NCI-H1436 treated with DMSO at 0.1 percent for 48 hours (cell line): Measurements from ENCODE around the gene CYP1A1.
A peak's percentile ranks its signal among the peaks of the same experiment; 100 is the strongest.

Experiments
- DNase-seq: peaks from one replicate; lab custom pipeline; 2025; lab: John Stamatoyannopoulos, UW

Gene CYP1A1

DNA sequence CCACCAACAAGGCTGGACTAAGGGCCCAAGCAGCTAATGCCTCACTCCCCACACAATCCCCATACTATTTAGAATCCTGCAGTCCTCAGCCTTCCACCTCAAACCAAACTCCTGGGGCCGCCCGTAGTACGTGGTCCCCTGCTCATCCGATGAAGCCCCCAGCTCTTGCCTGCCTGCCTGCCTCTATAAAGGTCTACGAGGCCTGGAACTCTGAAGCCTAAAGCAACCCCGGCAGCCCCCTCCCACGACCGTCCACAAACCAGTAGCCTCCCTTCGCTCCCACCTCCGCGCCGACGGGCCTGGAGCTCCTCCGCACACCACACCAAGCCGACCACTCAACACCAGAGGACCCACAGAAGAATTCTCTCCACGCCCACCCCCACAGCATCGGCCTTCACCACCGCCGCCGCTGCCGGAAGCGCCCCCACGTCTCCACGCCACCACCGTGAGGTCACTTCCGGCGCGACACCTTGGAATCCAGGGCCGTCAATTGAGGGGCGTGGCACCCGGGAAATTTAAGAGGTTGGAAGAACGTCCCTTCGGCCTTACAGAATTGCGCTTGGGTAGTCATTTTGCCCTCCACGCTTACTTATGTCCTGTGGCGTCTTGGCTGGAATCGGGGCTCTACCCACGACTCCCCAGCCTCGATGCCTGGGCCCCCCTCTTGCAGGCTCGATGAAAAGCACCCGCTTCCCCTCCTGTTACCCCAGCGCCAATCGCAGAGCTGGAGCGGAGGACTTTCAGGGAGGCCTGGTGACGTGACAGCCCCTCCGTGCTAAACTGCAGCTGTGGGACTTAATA is 29.5 kb downstream of the CYP1A1 start, which contains the start of gene EDC3:
Gene EDC3 (minus strand): TSS at position 428 of the 801 bp plus-strand sequence. CDS start 20,900 bp downstream, outside the sequence.
- peak; percentile 0 for DNase-seq

DNA sequence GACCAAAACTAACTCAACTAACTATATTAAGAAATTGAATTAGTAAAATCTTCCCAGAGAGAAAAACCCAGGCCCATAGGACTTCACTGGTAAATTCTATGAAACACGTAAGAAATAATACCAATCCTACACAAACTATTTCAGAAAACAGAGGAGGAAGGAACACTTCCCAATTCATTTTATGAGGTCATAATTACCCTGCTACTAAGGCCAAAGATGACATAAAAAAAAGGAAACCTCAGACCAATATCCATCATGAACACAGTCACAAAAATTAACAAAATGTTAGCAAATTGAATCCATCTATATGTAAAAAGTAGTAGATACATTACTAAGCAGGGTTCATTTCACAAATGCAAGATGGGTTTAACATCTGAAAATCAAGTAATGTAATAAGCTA is 33.0 kb downstream of the CYP1A1 start:
- DNase-seq, result no peak

DNA sequence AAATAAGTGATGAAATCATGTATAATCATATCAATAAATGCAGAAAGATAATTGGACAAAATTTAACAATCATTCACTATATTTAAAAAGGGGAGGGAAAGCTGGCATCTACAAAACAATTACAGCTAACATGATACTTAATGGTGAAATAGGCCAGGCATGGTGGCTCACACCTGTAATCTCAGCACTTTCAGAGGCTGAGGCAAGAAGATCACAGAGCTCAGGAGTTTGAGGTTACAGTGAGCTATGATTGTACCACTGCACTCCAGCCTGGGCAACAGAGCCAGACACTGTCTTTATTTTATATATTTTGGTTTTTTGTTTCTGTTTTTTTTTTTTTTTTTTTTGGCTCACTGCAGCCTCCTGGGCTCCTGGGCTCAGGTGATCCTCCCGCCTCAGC is 41.6 kb downstream of the CYP1A1 start:
- no peak for DNase-seq

DNA sequence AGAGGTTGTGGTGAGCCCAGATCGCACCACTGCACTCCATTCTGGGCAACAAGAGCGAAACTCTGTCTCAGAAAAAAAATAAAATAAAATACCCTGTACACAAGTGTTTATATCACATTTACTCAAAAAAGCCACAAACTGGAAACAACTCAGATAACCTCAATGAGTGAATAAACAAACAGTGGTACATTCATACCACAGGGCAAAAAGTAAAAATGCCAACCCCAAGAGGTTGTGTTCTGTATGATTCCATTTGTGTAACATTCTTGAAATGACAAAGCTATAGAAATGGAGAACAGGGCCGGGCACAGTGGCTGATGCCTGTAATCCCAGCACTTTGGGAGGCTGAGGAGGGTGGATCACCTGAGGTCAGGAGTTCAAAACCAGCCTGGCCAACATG is 42.4 kb downstream of the CYP1A1 start:
- DNase-seq, result no peak

DNA sequence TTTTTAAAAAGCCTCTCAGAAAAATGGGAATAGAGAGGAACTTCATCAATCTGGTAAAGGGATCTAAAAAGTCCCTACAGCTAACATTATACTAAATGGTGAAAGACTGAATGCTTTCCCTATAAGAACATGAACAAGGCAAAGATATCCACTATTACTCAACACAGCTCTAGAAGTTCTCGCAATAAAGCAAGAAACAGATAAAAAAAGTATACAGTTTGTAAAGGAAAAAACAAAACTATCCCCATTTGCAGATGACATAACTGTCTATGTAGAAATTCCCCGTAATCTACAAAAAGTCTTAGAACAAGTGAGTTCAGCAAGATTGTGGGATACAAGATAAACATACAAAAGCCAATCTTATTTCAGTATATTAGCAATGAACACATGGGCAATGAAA is 44.9 kb downstream of the CYP1A1 start:
- no peak for DNase-seq

DNA sequence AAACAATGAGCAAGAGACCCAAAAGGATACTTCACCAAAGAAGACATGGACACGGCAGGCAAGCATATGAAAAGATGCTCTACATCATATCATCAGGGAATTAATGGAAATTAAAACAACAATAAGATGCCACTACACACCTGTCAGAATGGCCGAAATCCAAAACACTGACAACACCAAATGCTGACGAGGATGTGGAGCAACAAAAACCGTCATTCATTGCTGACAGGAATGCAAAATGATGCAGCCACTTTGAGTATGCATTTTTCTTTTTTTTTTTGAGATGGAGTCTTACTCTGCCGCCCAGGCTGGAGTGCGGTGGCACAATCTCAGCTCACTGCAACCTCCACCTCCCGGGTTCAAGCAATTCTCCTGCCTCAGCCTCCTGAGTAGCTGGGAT is 48.5 kb downstream of the CYP1A1 start:
- no peak for DNase-seq

DNA sequence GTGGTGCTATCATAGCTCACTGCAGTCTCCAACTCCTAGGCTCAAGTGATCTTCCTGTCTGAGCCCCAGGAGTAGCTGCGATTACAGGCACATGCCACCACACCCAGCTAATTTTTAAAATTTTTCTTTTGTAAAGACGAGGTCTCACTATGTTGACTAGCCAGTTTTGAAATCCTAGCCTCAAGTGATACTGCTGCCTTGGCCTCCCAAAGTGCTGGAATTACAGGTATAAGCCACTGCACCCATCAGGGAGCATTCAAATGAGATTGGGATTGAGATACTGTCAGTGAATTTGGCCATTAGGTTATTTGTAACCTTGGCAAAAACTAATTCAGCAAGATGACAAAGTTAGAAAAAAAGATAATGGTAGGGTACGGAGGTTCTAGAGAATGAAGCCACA is 51.2 kb downstream of the CYP1A1 start:
- DNase-seq, result no peak

DNA sequence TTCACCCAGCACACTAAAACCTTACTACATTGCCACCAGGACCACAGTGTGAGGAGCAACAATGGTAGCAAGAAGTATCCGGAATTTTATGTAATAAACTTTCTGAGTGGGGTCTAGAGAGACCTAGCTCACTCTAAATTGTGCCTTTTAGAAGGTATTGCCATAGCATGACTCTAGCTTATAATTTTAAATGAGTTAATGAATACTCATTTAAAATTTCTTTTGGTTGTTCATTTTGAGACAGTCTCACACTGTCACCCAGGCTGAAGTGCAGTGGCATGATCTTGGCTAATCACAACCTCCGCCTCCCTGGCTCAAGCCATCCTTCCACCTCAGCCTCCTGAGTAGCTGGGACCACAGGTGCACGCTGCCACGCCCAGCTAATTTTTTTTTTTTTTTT is 55.7 kb downstream of the CYP1A1 start:
- DNase-seq, result no peak
